ENCODE measurements around the gene CAMK1D.

The CAMK1D gene

GRCh38 chr10:12811826-12812225 is 462.5 kb downstream of the CAMK1D start:
- no peak overlapping the region for H3K4me3 ChIP-seq (ENCODE audit: low read depth, low read length)
- no peak for DNase-seq (ENCODE audit: low read depth)
- TF ChIP-seq CTCF (IDR thresholded peaks at IDR 0.05; ENCODE audit: insufficient read depth, low read depth, low read length, missing control alignments), result no peak

- DNase-seq (ENCODE audit: low read depth), result no peak
- H3K4me3 ChIP-seq (ENCODE audit: low read depth, low read length), result no peak overlapping the region
- no peak for TF ChIP-seq CTCF (IDR thresholded peaks at IDR 0.05; ENCODE audit: insufficient read depth, low read depth, low read length, missing control alignments)
Measured at GRCh38 chr10:12812571-12812970, 463.2 kb downstream of the CAMK1D start.

GRCh38 chr10:12814166-12814565 is 464.8 kb downstream of the CAMK1D start:
- H3K4me3 ChIP-seq (ENCODE audit: low read depth, low read length), result no peak overlapping the region
- no peak for DNase-seq (ENCODE audit: low read depth)
- no peak for TF ChIP-seq CTCF (IDR thresholded peaks at IDR 0.05; ENCODE audit: insufficient read depth, low read depth, low read length, missing control alignments)

GRCh38 chr10:12819071-12819470 is 469.7 kb downstream of the CAMK1D start:
- no peak for TF ChIP-seq CTCF (IDR thresholded peaks at IDR 0.05; ENCODE audit: insufficient read depth, low read depth, low read length, missing control alignments)
- no peak overlapping the region for H3K4me3 ChIP-seq (ENCODE audit: low read depth, low read length)
- no peak for DNase-seq (ENCODE audit: low read depth)

GRCh38 chr10:12819656-12820055 is 470.3 kb downstream of the CAMK1D start:
- no peak for DNase-seq (ENCODE audit: low read depth)
- TF ChIP-seq CTCF (IDR thresholded peaks at IDR 0.05; ENCODE audit: insufficient read depth, low read depth, low read length, missing control alignments), result no peak

GRCh38 chr10:12822126-12822892 is 473.0 kb downstream of the CAMK1D start:
- no peak for TF ChIP-seq CTCF (IDR thresholded peaks at IDR 0.05; ENCODE audit: insufficient read depth, low read depth, low read length, missing control alignments)
- H3K4me3 ChIP-seq (ENCODE audit: low read depth, low read length), result no peak overlapping the region
- DNase-seq (ENCODE audit: low read depth), result no peak

More at GRCh38 chr10:12819656-12820055, 470.3 kb downstream of the CAMK1D start:
- H3K4me3 ChIP-seq (ENCODE audit: low read depth, low read length), result no peak overlapping the region

- DNase-seq (ENCODE audit: low read depth), result no peak
- no peak for TF ChIP-seq CTCF (IDR thresholded peaks at IDR 0.05; ENCODE audit: insufficient read depth, low read depth, low read length, missing control alignments)
- H3K4me3 ChIP-seq (ENCODE audit: low read depth, low read length), result no peak overlapping the region
Measured at GRCh38 chr10:12822893-12823170, 473.5 kb downstream of the CAMK1D start.
